GM21737 (cell line): ENCODE results near the gene TRIM24.

Source experiments
- ATAC-seq: cut with Tn5 transposase; IDR thresholded peaks from one replicate; pipeline ENCODE4 v1.9.1; 2021; ENCODE audit warnings: mild to moderate bottlenecking, moderate library complexity; ENCODE audit not compliant: unreplicated experiment

The TRIM24 gene

DNA sequence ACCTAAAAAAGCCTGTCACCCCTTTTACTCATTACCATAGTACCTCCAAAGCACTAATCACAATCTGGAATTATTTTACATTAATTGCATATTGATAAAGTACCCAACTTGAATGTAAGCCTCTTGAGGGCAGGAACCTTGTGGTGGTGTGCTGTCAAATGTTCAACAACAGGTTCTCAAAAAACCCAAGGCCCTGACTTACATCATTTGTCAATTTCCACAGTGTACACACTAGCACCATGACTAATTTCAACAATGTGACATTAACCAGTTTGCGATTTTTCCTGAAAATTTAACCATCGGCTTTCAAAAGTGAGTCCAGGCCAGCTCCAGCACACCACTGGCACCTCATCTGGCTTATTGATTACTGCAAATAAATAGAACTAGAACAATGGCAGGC lies 153.6 kb downstream of the TRIM24 start:
- ATAC-seq, result no peak

- no peak for ATAC-seq
Observed at GRCh38 chr7:138616085-138616484, 156.0 kb downstream of the TRIM24 start.

- no peak for ATAC-seq
Observed at GRCh38 chr7:138618506-138618905, 158.4 kb downstream of the TRIM24 start.

DNA sequence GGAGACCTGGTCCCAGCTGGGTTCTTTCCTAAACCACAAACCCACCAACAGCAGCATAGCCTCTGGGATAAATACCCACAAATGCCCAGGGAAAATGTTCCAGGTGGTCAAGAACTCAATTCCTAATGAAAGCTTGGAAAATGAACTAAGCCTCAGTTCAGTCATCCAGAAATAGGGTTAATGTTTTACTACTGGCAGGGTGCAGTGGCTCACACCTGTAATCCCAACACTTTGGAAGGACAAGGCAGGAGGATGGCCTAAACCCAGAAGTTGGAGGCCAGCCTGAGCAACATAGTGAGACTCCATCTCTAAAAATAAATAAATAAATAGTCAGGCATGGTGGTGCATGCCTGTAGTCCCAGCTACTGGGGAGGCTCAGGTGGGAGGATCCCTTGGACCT lies 158.9 kb downstream of the TRIM24 start:
- no peak for ATAC-seq

DNA sequence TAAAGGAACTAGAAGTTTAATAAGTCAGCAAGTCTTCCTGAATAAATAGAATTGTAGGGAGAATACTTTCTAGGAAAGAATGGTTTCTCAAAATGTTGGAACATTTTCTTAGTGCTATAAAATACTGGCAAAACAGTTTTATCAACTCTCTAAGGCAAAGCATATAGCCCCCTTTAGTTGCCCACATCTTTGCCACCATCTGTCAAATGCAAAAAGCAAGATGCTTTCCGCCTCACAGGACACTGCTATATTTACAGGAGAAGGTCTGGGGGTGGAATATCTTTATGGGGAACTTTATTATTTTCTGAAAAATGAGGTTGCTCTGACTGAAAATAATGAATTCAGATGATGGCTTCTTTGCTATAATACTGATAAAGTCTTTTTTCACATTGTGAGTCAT lies 162.8 kb downstream of the TRIM24 start:
- ATAC-seq, result no peak

GRCh38 chr7:138625084-138625848 lies 165.2 kb downstream of the TRIM24 start:
- ATAC-seq, result no peak

DNA sequence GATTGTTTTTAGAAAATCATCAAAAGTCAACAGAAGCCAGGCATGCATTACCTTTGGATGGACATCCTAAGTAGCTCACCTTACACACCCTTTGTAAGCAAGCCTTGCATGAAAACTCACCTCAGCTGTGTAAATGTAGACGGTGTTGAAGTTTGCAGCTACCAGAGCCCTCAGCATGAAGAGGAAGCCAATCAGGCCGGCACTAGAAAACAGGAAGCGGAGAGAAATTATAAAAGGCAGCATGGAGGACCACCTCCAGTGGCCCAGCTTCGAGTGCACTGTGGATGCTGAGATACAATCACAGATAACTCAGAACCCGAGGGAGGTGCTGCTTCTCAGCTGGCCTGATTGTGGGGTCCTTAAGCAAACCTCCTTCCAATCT lies 165.8 kb downstream of the TRIM24 start:
- ATAC-seq, result no peak

DNA sequence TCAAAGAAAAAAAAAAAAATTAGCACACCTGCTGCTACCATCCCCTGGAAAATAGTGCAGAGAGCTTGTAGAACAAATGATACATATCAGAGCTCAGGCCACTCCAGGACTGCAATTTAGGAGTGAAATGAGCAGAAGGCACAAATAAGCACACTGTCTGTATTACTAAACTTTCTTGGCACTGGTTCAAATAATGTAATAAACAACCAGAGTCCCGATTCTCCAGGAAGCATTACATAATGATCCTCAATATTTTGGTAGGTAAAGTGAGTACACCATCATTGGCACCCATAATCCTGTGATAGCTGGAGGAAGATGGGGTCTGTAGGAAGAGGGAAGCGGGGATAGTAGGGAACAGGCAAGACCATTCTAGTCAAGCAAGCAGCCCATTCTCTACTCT lies 166.8 kb downstream of the TRIM24 start:
- no peak for ATAC-seq

DNA sequence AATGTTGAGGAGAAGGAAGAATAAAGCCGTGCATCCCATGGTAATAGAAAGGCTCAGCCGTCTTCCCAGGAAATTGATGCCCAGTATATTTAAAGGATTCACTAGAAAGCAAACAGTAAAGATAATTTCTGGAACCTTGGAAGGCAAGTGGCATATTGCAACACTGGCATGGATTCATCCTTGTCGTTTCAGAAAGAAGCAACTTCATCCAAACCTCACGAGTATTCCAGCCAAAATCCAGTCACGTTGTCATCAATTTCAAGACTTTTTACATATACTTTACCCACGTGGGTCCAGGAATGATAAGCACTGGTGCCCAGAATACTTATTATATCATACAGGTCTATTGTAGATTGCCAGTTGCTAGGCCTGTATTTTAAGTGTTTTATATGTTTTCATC lies 167.3 kb downstream of the TRIM24 start:
- ATAC-seq, result no peak

GRCh38 chr7:138630059-138630610 lies 170.1 kb downstream of the TRIM24 start:
- ATAC-seq, result no peak

GRCh38 chr7:138632384-138632783 lies 172.3 kb downstream of the TRIM24 start:
- ATAC-seq, result no peak

GRCh38 chr7:138632826-138633602 lies 173.0 kb downstream of the TRIM24 start:
- no peak for ATAC-seq
